DMS153 (cell line): ENCODE measurements around the gene SRD5A3.

Experiments used
- DNase-seq: peaks from one replicate; lab custom pipeline; 2025; lab: John Stamatoyannopoulos, UW

The SRD5A3 gene

DNA sequence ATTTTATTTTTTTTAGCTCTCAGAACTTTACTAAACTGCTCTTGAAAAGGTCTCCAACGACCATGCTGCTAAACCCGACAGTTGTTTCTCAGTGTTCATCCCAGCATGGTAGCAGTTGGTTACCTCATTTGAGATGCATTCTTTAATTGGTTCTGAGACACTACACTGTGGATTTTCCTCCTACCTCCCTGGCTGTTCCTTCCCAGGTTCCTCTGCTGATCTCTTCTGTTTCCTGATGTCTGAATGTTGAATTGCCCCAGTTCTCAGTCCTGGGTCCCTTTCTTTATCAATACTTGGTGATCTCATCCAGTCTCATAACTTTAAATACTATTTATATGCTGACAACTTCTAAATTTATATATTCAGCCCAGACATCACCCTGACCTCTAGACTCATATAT, 30.7 kb downstream of the SRD5A3 start:
- DNase-seq = no peak

DNA sequence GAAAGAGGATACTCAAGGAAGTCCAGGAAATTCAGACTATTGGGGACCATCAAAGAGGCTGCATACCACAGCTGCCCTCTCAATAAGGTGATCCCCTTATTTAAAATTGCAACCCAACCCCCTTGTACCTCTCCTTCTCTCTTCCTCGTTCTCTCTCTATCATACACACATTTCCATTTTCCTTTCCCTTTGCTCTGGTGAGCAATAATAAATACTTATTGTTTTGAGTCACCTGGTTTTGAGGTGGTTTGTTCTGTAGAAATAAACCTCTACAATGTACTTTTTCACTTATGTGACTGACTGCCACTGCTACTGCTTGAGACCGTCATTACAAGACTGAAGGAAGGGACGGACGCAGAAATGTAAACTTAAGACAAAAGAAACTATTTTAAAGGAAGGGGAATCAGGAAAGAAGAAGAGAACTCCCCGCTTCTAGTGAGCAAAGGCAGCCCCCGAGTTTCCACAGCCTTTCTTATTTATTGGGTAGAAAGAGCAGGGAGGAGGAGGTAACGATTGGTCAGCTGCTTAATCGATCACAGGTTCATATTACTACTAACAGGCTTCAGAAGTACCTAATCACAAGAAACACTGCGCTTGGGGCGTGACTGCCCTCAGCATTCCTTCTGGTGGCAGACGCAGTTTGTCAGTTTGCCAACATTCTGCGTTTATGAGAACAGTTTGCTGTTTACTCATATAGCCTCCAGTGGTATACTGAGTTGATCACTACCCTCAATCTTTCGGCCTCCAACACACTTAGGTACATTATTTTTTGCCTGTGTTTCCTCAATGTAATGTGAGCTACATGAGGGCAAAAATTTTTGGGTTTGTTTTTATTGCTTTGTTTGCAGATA, 32.8 kb downstream of the SRD5A3 start:
- no peak for DNase-seq

DNA sequence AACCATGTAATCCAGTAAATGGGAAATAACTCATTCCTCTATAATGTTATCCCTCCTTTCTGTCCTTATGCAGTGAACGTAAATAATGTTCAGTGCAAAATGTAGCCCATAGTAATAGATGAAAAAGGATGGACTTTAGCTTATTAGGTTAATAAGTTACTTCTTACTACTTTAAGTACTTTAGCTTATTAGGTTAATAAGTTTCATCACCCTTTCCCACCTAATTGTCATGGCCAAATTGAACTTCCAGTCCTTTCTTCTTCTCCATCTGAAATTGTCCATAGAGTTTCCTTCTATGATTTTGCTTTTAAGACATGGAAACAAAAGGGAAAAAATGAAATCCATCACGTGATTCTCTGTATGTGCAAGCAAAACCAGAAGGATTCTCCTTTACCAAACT, 34.5 kb downstream of the SRD5A3 start:
- DNase-seq = no peak

DNA sequence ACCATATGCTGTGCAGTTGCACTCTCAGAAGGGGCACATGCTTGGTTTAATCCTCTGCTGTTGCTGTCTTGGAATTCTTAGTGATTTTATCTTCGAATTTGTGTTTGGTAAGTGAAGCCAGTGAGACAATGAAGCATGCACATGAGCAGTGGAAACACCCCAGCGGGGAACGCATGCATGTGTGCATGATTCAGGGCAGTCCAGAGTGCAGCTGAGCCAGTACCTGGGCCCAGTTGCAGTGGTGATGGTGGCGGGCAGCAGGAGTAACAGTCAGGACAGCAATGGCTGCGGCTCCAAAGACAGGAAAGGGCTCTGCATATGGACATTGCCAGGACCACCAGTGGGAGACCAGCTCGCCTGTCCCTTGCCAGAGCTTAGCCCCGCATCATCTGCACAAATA, 35.5 kb downstream of the SRD5A3 start:
- no peak for DNase-seq

DNA sequence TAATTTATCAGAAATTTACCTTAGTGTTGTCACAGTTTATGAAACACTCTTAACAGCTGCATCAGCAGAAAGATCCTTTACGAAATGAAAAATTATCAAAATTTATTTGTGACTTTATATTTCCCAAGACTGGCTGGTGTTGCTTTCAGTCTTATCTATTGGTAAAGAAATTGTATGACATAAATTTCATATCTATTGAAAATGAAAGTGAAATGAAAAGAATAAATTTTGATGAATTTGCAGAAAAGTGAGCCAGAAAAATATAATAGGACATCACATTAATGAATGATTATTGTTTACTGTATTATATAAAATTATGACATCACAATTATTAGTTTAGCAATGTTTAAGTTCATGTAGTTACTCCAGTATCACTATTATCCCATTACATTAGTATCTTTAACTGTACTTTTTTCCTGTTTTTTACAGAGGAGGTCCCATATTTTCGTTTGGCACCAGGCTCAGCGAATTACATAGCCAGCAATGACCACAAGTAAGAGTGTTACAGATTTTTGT, 36.5 kb downstream of the SRD5A3 start:
- no peak for DNase-seq

DNA sequence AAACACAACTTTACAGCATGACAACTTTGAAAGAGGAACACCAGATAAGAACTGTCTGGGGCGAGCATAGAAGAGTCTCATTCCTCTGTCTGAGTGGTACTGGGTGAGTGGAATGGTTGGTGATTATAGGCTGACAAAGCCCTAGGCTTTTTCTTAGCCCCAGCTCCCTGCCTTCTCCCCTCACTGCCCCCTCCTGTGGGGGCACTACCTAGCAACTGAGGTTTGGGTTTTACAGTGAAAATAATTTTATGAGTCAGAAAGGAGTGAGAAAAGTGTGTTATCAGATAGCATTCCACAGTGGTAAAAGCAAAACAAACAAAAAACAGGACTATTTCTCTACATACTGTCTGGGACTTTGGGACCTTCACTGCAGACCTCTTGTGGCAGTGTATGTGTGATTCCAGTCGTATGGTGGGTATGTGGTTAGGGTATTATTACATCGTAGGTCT, 39.2 kb downstream of the SRD5A3 start:
- no peak for DNase-seq

DNA sequence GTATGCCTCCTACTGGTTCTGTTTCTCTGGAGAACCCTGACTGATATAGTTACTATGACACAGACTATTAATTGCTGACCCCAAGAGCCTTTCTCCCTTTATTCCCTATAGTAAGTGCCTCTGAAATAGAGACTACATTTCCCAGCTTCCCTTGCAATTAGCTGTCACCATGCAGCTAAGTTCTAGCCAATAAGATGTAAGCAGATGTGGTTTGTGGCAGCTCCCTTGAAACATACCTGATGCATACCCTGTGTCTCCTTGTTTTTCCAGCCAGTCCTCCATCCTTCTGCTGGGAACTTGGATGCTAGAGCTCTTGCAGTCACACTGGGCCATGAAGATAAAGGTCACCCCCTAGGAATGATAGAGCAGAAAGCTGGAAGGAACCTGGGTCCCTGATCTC, 40.0 kb downstream of the SRD5A3 start:
- no peak for DNase-seq

DNA sequence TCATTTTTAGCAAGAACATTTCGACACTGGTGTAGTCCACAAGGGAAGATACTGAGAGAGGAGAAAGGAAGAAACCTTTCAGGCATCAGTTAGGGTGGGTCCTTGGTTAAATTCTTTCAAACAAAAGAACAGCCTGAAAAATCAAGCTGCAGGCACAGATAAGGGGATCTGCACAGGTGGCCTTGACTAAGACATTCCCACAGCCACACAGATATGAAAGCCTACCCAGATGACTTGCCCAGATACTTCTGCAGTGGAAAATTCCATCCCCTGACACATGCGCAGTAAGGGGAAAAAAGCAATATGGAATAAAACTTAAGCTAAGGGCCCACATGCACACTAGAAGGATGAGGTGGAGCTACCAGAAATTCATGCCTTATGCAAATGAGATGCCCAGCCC, 40.8 kb downstream of the SRD5A3 start:
- DNase-seq = no peak

DNA sequence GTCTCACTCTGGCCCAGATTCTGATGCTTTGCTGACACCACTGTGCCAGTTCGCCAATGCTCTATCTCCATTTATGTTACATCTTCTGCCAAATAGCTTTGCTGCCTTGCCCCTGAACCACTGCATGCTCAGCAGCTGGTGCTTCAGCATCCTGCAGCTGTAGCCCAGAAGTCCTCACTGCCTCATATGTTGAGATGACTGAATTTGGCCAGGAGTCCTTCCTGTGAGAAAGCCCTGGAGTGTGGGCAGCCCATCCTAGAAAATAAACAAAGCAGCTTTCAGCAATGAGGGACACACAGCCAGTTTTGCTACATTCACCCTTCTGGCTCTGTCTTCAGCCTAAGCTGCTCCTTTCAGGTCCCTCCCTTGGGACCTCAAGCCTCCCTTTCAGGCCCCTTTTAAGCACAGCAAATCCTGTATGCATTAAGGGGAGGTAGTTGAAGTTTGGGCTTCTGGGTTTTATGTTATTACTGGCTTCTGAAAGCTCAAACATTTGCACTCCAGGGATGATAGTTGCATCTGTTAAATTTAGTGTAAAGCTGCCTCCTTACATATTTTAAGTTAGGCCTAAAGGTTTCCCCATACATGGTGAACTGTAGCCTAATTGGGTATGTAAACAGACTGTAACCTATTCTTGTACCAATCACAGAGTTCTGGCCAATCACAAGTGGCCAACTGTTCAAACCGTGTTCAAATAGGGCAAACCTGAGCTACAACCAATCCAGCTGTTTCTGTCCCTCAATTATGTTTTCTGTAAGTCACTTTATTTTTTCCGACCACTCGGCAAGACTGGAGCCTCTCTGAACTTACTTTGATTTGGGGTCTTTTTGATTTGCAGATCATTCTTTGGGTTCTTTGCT, 47.6 kb downstream of the SRD5A3 start:
- DNase-seq = peak; percentile 74

DNA sequence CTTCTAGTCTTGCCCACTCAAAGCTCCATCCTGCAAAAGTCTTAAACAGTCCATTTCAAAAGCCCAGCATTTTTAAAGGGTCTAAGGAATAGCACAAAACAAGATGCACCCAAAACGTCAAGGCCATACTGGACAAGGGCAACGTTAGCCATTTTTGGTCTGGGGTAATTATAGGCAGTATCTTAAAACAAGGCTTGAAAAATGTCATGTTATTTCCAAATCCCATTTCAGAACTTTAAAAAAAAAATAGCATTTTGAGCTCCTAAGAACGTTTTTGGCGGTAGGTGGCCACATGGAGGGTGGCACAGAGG, 49.1 kb downstream of the SRD5A3 start:
- DNase-seq = no peak

DNA sequence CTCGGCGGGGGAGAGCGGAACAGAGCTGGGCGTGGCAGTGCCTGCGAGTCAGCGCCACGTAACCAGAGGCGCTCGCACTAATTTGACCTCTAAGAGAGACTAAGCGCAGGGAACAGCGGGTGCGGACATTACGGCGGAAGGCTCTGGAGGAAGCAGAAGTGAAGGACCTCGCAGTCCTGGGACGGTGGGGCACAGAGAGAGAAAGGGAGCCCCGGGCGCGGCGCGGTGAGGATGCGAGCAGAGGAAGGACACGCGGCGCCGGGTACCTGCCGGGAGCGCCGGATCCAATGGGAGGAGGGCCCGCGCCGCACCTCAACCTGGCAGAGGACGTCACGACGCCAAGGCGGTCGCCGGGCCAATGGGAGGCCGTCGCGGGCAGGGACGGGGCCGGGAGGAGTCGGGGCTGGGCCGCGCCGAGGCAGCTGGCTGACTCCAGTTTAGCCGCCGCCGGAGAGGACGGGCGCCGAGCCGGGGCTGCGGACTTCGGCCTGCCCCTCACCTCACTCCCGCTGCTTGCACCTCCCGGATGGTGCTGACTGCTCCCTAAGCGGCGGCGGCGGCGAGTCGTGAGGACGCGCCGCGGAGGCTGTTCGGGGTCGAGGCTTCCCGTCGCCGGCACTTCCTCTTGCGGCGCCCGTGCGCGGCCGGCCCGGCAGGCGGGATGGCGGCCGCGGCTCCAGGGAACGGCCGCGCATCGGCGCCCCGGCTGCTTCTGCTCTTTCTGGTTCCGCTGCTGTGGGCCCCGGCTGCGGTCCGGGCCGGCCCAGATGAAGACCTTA, 49.7 kb downstream of the SRD5A3 start, which contains the start of gene TMEM165:
TSS of gene TMEM165 (plus strand) at position 429 of the 779 bp plus-strand sequence. CDS start at position 662, 233 bp downstream.
- peak; percentile 86 for DNase-seq

DNA sequence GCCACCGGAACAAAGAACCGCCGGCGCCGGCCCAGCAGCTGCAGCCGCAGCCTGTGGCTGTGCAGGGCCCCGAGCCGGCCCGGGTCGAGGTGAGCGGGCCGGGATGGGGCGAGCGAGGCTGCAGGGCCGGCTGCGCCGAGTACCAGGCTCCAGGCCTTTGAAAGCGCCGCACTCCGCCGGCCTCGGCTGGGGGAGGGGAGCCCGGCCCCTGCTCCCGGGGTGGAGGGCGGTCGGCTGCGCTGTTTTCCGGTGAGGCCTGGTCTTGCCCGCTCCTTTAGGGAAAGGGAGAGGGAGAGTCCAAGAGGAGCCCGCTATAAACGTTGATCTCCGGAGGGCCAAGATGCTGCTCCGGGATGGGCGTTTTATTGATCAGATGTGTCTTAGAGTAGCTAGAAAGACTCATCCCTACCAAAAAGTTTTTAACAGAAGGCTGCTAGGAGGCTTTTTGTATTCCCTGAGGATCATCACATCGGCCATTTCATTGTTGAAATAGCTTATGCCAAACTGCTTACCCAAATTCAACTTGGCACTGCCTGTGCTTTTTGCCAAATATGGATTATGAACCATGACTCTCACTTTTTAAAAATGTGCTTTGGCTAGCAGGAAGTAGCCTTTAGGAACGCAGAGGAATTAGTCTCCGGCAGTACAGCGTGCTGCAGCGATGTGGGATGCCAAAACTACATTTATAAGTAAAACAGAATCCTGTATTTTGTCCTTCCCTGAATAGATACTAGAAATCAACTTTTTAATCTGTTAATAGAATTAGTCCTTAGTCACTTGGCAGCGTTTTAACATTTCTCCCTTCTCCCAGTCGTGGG, 50.5 kb downstream of the SRD5A3 start:
- DNase-seq = no peak

DNA sequence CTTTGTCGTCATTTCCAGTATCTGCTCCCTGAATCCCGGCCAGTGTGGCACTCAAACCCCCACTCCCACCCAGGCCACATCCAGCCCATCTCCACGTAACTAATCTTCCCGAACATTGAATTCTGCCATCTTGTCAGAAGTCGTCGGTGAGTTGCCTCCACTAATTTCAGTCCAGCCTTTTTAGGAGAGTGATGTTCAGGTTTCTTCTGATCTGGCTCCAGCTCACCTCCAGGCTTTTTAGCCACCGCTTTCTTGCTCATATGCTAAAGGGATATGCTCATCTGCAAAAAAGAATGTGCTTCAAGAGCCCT, 51.0 kb downstream of the SRD5A3 start:
- DNase-seq = no peak

DNA sequence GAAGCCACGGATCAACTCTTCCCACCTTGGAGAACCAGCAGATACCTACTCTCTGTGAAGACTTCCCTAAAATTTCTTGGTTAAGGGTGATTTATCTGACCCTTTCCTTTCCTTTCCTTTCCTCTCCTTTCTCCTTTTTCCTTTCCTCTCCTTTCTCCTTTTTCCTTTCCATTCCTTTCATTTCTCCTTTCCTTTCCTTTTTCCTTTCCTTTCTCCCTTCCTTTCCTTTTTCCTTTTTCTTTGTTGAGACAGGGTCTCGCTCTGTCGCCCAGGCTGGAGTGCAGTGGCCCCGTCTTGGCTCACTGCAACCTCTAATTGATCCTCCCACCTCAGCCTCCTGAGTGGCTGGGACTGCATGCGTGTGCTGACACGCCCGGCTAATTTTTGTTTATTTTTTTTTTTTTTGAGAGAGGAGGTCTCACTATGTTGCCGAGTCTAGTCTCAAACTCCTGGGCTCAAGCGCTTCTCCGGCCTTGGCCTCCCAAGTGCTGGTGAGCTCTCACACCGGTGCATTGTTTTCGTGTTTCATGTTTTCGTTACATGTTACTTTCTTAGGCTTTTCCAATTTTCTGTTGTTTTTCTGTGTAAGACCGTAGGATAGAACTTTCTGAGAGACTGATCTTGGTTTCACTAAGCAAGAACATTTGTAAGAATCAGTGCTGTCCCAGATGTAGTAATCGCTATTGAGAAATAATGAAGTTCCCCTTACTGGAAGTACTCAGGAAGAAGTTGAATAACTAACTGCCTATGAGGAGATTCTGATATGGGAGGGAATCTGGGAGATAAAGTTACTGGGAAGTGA, 51.7 kb downstream of the SRD5A3 start:
- no peak for DNase-seq

DNA sequence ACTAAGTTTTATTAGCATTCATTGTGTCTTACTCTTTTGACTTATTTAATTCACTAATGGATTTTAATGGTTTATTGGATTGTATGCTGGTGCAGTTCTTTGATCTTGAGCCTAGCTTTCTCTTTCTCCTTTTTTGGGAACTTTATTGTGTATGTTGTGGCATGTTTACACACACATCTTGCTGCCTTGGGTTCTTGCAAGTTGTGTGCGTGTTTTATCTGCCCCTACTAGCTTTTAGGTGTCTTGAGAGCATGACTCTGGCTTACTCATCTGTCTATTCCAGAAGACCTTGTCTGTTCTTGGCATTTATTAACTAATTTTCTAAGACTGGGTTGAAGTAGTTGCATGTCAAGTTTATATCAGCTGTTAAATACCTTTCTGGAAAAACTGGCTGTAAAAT, 52.4 kb downstream of the SRD5A3 start:
- no peak for DNase-seq

DNA sequence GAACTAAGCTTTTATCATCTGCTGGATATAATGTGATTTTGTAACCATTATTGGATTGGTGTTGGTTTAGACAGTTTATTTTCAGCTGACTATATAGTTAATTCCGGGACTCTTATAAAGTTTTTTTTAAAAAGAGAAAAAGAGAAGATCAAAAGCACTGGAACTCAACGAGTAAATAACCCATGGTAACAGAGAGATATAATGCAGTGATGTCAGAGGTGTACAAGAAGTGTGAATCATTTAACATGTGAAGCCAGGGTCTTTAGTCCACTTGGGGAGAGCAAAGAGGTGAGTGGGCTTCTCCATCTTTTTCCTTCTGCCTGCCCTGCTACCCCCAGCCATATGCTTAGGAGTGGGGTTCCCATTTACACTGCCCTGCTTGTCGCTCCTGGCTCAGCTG, 52.9 kb downstream of the SRD5A3 start:
- DNase-seq = no peak

DNA sequence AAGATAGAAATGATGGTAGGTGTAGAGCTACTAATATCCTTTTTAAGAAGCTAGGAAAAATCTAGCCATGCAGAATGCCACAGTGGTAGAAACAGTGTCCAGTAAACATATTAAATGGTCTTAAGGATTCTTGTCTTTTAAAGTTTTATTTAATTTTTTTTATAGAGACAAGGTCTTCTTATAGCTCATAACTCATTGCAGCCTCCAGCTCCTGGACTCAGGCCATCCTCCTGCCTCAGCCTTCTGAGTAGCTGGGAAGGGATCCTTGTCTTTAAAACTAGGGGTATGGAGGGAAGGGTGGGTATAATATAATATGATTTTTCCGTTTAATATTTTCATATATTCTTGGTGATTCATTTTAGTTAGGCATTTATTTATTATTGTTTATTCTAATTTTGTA, 53.5 kb downstream of the SRD5A3 start:
- DNase-seq = no peak

DNA sequence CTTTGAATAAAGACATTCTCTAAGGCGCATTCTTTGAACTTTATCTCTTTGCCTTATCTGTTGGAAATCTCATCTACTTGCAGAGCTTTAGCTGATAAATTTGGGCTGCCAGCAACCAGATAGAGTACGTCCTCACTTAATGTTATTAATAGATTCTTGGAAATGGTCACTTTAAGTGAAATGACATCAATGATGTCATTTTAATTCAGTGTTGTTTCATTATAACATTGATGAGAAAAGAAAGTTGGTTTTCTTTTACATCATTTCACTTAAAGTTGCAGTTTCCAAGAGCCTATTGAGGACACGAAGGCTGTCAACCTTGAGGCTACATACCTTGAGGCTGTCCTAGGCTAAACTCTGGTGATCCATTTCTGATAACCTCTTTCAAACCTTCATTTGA, 59.0 kb downstream of the SRD5A3 start:
- DNase-seq = no peak

DNA sequence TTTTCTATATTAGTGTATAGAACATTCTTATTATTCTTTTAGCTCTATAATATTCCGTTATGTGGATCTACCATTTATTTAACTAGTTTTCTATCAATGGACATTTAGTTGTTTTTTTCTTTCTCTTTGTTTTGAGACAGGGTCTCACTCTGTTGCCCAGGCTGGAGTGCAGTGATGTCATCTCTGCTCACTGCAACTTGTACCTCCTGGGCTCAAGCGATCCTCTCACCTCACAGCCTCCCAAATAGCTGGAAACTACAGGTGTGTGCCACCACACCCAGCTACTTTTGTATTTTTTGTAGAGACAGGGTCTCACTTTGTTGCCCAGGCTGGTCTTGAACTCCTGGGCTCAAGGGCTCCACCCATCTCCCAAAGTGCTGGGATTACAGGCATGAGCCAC, 60.5 kb downstream of the SRD5A3 start:
- DNase-seq = no peak

DNA sequence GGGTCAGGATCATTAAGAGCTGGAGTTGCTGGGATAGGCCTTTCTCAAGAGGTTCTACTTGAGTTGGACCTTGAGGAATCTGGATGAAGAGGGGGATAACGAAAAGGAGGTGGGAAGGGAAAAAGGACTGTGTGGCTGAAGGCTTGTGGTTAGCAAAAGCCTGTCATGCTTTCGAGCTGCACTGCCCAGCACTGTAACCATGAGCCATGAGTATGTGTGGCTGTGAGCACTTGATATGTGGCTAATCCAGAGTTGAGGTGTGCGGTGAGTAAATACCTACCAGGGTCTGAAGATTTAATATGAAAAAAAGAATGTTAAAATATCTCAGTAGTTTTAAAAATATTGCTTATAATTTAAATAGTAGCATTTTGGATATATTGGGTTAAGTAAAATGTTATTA, 61.1 kb downstream of the SRD5A3 start:
- DNase-seq = no peak

DNA sequence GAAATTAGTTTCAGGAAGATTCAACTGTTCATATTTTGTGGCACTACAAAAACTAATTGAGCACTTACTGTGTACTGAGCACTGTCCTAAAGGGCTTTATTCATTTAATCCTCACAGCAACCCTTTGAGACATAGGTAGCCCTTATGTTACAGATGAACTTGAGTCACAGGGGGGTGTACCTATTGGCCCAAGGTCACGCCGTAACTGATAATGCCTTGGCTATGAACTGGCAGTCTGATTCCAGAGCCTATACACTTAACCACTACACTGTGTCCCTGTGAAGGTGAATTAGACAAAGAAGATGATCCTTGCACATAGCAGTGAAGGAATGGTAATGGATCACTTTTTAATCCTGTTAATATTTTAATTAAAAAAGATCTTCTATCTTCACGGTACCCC, 61.7 kb downstream of the SRD5A3 start:
- DNase-seq = no peak
